NCI-H2196 treated with DMSO at 0.1 percent for 48 hours (cell line): ENCODE results near the gene CCDC9.
"Not testable (repeated sequence)": the region's sequence is repeated elsewhere in the genome, so short reads cannot be mapped to it uniquely, and the experiment has no call there.

Experiments used
- DNase-seq: peaks from one replicate; lab custom pipeline; 2025; ENCODE audit not compliant: unreplicated experiment; lab: John Stamatoyannopoulos, UW

CCDC9 gene

GRCh38 chr19:47258895-47259555 lies 2.7 kb downstream of the CCDC9 start:
- no peak for DNase-seq

- no peak for DNase-seq
Observed at GRCh38 chr19:47260476-47260875, 4.2 kb downstream of the CCDC9 start.

- not testable (repeated sequence) for DNase-seq
Observed at GRCh38 chr19:47261946-47262793, 5.8 kb downstream of the CCDC9 start.

GRCh38 chr19:47264629-47265028 lies 8.3 kb downstream of the CCDC9 start:
- DNase-seq: no peak

- DNase-seq: no peak
Observed at GRCh38 chr19:47266401-47266941, 10.1 kb downstream of the CCDC9 start.

GRCh38 chr19:47267350-47267759 lies 11.0 kb downstream of the CCDC9 start:
- DNase-seq: peak; percentile 27

GRCh38 chr19:47268028-47268427 lies 11.7 kb downstream of the CCDC9 start:
- no peak for DNase-seq

GRCh38 chr19:47269596-47269995 lies 13.3 kb downstream of the CCDC9 start:
- DNase-seq: no peak

- no peak for DNase-seq
Observed at GRCh38 chr19:47270408-47270807, 14.1 kb downstream of the CCDC9 start.

- DNase-seq: no peak
Observed at GRCh38 chr19:47271949-47272348, 15.6 kb downstream of the CCDC9 start.

GRCh38 chr19:47272448-47273312 lies 16.4 kb downstream of the CCDC9 start:
- no peak for DNase-seq

GRCh38 chr19:47273313-47274070 lies 17.2 kb downstream of the CCDC9 start:
- DNase-seq: peak; percentile 86

GRCh38 chr19:47274071-47274890 lies 18.0 kb downstream of the CCDC9 start, which contains the start of gene INAFM1:
Gene INAFM1 (plus strand): TSS chr19:47274885. CDS start chr19:47274920, 35 bp downstream.
- peak; percentile 91 for DNase-seq

GRCh38 chr19:47274891-47275761 lies 18.8 kb downstream of the CCDC9 start:
- no peak for DNase-seq

GRCh38 chr19:47275791-47276461 lies 19.6 kb downstream of the CCDC9 start:
- DNase-seq: no peak

GRCh38 chr19:47276513-47276912 lies 20.2 kb downstream of the CCDC9 start:
- not testable (repeated sequence) for DNase-seq

- no peak for DNase-seq
Observed at GRCh38 chr19:47280183-47280797, 24.0 kb downstream of the CCDC9 start.
